GM21786 (cell line): ENCODE results near the gene DPM2.

Experiments
- ATAC-seq: cut with Tn5 transposase; IDR thresholded peaks from one replicate; pipeline ENCODE4 v1.9.1; 2021; ENCODE audit not compliant: unreplicated experiment

DPM2 gene

DNA sequence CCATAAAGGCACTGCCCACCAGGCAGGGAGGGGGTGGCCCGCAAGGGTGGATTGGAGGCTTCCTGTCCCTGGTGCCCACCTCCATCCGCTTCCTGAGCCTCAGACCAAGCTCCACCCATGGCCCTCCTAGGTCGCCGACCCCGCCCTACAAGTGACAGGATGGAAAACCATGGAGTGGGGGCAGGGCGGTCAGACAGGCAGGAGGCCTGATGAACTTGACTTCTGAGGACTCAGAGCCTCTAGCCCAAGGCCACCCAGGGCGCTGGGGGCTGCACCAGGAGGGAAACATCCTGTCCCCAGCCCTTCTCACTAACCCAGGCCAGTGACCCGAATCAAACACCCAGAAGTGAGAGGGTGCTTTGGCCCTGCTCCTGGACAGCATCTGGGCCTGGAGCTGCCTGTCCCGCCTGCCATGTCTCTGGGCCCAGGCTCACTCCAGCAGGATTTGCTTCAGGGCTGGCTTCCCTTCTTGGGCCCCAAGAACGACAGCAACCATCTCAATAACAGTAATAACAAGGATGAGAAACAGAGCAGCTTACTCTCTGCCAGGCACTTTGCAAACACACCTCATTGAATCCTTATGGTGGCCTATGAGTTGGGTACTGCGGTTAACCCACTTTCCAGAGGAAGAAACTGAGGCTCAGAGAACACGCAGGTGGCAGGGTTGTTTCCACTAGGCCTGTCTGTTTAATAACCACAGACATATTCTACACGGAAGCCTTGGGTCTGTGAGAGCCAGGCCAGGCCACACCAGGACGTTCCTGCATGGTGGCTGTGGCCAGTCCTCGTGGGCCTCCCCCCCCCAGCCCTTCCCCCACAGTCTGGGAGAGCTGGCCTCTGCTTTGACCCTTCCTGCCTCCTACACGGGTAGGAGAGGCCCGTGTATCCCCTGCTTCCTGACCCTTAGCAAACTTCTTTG lies 33.8 kb downstream of the DPM2 start:
- ATAC-seq = peak; percentile 27

DNA sequence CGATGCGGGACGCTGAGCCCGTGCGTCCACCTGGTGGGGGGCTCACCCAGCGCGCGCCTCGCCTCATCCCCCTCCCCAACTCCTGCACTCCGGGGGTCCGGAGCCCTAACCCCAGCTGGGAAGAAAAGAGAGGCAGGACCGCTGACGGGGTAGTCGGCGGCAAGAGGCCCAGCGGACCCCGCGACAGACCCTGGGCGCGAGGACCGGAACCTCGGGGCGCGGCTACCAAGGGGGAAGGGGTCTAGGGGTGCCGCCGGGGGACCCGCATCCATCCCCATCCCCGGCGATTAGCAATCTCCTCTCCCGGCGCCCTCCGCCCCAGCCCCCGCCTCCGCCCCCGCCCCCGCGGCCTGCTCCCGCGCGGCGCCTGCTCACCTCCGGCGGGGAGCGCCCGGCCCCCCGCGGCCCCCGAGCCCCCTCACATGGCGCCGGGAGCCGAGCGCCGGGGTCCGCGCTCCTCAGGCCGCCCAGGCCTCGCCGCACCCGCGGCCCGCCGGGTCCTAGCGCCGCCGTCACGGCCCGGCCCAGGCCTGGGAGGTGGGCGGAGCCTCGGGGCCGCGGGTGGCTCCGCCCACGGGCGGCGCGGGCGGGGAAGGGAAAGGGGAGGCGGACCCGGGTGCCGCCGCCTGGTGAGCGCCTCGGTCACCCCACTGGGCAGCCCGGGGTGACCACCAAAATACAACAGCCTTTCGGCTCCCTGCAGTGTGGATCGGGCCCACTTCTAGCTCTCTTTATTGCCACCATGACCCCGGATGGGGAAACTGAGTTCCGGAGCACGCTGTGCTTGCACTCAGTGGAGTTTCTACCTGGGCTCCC lies 38.3 kb downstream of the DPM2 start, which contains the start of gene ST6GALNAC6:
TSS of gene ST6GALNAC6 (minus strand) at position 476 of the 816 bp plus-strand sequence. CDS start 1,622 bp downstream, outside the sequence.
- peak; percentile 41 for ATAC-seq

DNA sequence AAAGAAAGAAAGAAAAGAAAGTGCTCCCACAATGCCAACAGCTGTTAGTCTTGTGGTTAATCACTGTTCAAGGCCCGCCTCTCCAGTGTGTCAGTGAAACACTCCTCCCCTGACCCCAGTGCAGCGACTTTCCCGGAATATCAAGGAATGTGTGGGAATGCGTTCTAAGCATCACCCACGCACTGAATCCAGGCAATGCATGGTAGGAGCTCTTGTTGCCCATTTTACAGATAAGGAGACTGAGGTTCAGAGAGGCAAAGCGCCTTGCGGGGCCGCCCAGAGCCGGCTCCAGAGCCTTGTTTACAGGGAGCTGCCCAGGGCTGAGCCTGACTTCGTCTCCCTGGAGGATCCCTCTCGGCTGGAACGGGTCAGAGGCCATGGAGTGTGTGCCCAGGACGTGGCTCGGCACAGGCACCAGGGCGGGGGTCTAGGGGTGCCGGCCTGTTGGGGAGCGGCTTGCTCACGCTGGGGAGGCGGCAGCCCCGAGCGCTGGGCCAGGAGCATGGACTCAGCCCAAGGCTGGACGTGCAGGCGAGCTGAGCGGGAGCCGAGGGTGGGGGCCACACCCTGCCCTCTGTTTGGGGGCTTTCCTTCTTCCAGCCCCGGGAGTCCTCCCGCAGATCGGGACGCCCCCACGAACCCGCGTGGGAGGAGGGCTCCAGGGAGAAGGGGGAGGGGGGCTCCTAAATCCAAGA lies 39.1 kb downstream of the DPM2 start:
- ATAC-seq = no peak

DNA sequence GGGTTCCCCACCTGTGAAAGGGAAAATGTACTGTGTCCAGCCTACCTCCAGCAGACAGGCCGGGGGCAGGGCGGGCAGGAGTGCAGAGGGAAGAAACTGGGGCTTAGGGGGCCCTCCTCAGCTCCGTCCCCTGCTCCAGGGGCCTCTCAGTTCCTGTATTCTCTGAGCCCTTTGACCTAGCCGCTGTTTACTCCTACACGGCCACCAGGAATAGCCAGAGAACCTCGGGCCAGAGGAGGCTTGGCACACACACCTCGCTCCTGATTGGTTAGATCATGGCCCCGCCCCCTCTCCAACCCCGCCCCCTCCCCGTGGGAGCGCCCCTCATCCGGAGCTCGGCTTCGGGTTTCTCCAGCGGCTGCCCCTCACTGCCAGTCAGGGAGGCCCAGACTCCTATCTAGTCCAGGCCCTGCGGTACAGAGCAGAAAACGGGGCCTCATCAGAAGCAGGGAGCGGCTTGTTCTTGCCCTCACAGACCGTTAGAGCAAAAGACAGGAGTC lies 40.4 kb downstream of the DPM2 start:
- no peak for ATAC-seq

DNA sequence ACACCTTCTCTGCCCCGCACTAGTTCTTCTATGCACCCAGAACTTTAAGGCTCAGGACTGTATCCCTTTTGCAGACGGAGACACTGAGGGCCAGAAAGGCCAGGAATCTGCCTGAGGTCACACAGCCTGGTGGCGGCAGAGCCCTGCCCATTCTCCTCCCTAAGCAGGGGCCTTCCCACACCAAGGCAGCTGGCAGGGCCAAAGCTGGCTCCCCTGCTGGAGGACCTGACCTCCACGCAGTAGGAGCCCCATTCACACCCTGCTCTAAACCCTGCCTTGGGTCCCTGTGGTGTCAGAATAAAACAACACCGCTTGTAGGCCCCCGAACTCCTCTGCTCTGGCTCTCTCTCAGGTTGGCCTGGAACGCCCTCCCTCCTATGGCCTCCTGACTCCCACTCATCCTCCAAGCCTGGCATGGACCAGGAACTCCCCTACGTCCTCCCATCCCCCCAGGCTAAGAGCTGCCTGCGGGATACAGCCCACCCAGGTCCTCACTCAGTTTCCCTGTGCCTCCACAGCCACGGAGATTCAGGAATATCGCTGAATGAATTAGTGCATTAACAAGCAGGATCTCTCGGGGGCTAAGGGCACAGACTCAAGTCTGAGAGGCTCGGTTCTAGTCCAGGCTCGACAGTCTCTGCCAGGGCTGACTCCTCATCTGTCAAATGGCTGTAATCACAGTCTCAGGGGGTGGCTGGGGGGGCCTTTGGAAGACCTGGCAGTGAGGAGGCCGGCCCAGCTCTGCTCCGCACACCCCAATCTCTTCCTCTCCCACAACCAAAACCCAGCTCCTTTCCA lies 41.1 kb downstream of the DPM2 start:
- ATAC-seq = no peak

DNA sequence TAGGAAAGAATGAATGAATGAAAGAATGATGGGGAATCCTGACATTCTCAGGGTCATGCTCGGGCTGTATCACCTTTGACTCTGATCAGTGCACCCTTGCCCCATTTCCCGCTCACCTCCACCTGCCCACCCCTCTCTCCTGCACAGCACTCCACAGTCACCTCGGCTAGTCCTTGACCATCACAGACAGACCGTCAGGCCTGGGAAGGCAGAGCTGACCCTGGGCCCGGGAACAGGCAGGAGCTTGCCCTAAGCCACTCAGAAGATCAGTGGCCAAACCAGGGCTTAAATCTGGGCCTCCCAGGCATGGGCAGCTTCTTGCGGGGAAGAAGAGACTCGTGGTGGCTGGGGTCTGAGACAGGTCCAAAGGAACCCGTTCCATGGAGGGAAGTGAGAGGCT lies 41.8 kb downstream of the DPM2 start:
- no peak for ATAC-seq

DNA sequence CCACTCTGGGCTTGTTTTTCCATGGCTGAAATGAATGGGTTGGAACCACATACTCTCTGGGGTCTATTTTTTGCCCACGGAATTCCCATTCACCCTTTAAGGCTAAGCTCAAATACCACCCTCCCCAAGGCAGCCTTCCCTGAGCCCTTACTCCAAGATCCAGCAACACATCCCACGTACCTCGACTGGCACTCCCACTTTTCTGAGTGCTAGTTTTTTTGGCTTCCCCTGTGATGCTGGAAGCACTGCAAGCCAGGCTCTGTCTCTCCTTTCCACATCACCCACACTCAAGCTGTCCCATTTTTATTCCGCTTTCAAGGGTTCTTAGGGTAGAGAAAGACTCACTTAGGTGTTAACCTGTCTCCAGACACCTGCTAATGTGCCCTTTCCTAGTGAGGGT lies 44.3 kb downstream of the DPM2 start:
- no peak for ATAC-seq

DNA sequence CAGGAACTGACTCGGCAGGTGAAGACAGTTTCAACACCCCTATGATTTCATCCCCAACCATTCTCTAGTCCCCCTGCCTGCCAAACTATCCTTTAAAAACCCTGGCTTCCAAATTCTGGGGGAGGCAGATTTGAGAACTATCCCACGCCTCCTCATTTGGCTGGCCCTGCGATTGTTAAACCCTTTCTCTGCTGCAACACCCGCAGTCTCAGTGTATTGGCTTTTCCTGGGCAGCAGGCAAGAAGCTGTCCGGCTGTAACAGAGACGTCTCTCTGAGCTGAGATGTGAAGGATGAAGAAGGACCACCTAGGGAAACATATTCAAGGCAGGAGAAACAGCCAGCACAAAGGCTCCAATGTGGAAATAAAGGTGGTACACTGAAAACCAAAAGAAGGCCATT lies 44.8 kb downstream of the DPM2 start:
- no peak for ATAC-seq

DNA sequence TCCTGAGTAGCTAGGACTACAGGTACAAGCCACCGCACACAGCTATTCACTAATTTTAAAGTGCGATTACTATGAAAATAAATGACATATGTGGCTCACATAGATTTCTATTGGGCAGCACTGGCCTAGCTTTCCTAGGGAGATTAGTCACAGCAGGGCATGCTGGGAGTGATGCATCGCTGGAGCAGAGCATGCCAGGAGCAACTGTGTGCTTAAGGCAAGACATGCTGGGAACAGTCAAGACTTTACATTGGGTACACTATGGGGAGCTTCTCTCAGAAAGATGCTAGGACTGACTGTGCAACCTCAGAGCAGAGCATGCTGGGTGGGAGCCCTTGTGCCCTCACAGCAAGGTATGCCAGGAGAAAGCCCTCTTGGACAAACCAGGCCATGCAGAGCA lies 47.6 kb downstream of the DPM2 start:
- ATAC-seq = no peak

DNA sequence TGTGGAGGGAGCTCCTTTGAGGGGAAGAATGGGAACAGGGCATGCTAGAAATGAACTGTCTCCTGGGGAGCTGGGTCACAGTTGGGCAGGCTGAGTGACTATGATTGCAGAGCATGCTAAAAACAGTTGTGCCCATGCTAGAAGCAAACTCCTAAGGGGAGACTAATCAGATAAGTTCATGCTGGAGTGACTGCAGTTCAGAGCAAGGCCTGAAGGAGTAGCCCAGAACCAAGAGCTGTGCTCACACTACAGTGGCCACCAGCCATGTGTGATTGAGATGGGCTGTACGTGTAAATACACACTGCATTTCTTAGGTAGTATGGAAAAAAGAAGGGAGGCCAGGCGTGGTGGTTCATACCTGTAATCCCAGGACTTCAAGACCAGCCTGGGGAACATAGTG lies 49.9 kb downstream of the DPM2 start:
- no peak for ATAC-seq

DNA sequence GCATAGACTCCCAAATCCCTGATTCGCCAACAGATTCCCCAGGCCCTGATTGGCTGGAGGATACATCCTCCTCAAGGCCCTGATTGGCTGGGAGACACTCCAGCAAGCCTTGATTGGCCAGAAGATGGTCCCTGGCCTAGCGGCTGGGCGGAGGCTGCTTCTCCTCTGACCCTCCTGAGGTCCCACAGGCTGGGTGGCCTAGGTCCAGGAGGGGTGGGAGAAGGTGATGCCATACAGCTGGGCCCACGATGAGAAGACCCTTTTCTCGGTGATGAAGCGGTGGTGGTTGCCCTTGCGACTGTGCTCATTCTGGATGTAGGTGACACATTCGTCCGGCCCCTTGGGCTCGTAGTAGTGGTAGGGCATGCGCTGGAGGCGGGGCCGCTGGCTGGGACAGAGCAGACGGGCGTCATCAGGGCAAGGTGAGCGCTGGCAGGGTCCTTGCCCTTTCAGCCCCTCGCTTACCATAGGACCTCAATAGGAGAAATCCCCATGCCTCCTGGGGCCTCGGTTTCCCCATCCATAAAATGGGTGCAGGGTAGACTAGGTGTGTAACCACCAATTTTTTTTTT lies 51.2 kb downstream of the DPM2 start:
- ATAC-seq = no peak

DNA sequence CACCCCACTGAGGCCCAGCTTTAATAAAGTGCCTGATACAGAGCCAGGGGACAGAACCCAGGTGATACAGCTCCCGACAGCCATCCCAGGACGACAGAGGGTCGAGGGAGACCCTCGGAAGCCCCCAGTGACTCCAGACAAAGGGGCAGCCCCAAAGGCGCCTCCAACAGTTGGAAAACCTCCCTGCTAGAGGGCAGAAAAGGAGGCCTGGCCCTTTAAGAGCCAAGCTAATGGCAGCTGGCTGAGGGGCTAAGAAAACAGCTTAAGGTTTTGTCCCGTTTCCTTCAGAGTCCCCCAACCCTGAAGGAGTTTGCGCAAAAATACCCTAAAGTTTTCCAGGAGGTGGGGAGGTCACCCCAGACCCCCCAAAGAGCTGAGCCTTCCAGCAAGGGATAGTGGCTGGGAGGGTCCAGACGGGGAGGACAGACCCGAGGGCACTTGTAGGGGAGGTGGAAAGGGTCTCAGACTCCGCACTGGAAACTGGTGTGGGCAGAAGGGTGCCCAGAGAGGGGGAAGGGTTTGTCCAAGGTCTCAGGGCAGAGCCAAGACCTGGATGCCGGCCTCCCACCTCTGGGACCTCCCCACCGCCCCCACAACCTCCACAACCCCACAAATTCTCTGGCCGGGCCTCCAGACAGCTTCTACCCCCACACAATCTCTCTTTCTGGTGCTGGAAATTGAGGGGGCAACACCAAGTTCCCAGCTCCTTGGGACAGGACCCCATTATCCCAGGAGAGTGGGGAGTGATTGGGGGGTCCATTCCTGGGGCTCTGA lies 52.0 kb downstream of the DPM2 start:
- no peak for ATAC-seq
